KBM-7 (cell line): ENCODE data around the gene NOXRED1.

ENCODE experiments used
- DNase-seq: peaks from one replicate; pipeline ENCODE4 v3.0.0-alpha.2; 2015
- in situ Hi-C: fragments of 300-500 bp; cut with MboI; formaldehyde crosslinking; loops from 2 replicates; pipeline ENCODE4 v1.14.3; 2020; ENCODE audit warnings: low sequenced_read_pairs, low pct_unique_long_range_greater_than_20kb, mixed read lengths

NOXRED1 gene, protein sequence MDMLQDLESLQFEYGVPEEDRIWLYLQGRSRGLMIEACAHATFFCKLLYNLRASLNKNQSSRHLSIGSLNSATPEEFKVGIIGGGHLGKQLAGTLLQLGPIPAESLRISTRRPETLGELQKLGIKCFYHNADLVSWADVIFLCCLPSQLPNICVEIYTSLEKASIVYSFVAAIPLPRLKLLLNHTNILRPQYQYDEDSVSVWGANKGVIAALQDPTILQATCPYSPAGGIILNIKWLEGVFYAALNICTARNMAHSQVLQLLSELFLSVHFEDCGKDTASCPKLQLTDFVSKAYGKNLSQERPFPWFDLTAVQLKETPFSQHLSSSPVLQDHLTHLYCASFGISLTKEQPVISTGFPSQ

DNA sequence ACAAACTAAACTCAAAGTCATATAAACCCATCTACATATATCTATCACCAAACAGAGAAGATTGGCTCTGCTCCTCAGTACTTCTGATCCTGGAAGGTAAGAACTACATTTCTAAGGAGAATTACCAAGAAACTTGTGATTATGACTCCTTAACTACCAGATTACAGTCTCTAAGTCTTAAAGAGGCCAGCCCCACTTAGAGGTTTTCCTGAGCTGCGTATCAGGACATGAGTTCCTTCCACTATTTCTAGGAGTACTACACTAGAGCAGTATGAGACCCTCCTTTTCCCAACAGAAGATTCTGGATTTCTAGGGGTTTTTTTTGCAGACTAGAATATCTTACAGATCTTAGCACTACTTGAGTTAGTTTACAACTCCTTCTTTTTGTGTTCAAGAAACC lies at the start of gene NOXRED1:
Gene NOXRED1, minus strand, starts transcription at position 101 of the 400 bp plus-strand sequence. CDS start 634 bp downstream, outside the sequence.
- DNase-seq, result no peak
- in situ Hi-C loops, result no loop called here

DNA sequence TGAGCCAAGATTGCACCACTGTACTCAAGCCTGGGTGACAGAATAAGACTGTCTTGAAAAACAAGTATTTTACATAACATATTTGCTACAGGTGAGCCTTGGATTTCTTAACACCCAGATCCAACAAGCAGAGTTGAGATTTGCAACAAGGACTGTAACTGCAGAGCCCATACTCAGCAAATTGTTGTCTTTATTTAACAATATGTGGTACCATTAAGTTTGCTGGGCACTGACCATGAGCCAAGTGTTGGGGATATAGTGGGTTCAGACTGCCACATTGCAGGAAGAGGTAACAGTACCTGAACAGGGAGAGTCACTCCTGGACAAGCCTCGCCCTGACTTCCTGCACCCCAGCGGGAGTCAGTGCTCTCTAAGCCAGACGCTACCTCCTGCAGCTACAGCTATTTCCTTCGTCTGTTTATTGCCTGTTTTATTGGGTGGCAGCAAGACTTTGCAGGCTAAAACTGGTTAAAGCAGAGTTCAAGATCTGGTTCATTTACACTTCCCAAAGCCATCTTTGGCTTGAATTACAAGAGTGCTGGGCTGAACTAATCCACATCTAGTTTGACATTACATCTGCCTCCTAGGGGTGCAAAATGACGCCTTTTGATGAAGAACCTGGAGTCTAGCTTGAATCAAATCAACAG lies 47.0 kb upstream of the NOXRED1 start:
- DNase-seq, result no peak
- in situ Hi-C loops, result no loop called here

DNA sequence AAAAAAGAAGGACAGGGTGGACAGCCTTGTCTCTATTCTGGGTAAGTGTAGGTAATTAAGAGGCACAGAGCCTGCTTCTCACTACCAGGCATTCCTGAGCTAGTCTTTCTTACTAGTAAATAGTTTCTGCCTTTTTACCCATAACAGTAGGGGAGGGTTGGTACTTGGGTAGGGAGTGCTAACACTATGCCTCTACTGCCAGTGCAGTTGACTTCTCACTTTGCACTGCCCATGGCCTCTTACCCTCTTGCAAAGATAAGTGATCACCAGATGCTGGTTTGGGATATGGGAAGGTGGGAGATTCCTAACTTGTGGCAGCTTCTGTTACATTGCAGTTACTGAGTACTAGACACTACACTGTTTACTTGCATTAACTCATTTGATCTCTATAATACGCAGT lies 46.2 kb upstream of the NOXRED1 start:
- in situ Hi-C loops, result no loop called here
- DNase-seq, result no peak

DNA sequence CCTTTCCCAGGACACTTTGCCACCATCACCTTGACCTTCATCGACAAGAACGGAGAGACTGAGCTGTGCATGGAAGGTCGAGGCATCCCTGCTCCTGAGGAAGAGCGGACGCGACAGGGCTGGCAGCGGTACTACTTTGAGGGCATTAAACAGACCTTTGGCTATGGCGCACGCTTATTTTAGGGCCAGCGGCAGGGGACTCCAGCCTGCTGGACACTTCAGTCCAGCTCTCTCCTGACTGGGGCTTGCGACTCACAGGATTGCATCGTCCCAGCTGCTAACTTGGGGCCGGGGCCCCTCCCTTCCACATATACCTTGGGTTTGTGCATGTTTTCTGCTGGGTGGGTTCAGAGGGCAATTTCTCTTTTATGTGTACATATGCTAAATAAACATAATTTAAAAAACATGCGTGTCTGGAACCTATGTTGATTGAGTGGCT lies 45.8 kb upstream of the NOXRED1 start:
- DNase-seq, result no peak
- in situ Hi-C loops, result no loop called here

DNA sequence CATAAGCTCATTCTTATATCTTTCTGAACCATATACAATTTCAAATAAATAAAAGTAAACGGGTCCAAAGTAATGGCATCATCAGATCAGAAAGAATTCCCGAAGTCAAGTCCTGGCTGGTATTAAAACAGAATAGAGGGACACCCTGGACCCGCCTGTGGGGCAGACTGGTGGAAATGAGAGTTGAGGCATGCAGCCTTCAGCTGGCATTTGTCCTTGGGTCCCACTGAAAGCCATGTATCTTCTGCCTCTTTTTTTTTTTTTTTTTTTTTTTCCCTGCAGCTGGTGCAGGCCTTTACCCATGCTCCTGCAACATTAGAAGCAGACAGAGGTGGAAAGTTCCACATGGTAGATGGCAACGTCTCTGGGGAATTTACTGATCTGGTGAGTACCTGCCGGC lies 44.5 kb upstream of the NOXRED1 start:
- in situ Hi-C loops, result no loop called here
- DNase-seq, result no peak

DNA sequence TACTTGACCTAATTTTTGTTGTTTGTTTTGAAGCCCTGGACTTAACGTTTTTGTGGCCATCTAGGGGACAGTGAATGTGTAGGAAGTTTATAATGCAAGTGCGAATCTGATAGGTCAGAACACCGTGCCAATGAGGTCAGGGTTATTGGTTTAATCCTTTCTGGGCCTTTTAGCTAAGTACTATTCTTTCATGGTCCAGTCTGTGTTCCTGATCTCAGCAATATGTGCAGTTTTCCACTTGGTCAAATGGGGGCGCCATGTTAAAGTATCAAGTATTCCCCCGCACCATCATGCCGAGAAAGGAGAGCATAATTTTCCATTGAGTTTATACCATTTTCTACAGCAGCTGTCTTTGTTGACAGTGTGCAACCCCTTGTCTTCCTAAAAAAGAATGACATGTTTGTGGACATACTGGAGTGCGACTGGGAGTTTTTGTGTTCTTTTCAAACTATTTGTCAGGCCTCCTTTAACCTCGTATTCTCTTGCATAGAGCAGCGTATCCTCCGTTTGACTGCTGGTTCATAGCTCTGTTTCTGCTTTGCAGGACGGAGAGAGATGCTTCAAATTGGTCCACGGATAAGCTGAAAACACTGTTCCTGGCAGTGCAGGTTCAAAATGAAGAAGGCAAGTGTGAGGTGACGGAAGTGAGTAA lies 35.9 kb upstream of the NOXRED1 start:
- DNase-seq, result peak; percentile 83

DNA sequence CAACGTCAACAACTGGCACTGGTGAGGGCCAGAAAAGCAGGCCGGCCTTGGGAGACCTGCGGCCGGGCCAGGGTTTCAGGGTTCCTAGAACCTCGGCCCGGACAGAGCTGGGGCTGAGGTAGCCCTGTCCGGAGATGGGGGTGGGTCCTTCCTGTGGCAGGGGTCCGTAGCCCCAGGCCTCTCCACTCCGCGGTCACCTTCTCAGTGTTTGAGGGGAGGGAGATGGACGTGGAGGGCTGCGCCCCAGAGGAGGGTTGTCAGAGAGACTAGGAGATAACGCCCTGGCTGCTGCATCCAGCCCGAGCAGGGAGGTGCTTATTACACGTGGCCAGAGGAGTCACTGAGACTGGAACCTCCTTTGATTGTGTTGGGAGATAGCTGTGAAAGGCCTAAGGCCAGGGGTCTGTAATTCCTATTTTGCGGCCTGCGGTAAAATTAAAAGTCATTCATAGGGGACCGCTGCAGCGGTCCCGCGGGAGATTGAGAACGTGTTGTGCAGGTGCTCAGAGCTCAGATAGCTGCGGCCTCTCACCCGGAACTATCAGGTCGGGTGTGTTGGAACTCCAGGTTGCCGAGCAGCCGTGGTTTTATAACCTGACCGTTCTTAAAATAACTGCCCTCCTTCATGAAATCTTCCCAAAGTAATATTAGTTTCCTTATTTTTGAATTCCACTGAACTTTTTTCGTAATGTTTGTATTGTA lies 35.1 kb upstream of the NOXRED1 start:
- DNase-seq, result peak; percentile 65
- in situ Hi-C loops, result no loop called here

More for the DNA sequence above, 35.9 kb upstream of the NOXRED1 start:
- in situ Hi-C loops, result no loop called here

DNA sequence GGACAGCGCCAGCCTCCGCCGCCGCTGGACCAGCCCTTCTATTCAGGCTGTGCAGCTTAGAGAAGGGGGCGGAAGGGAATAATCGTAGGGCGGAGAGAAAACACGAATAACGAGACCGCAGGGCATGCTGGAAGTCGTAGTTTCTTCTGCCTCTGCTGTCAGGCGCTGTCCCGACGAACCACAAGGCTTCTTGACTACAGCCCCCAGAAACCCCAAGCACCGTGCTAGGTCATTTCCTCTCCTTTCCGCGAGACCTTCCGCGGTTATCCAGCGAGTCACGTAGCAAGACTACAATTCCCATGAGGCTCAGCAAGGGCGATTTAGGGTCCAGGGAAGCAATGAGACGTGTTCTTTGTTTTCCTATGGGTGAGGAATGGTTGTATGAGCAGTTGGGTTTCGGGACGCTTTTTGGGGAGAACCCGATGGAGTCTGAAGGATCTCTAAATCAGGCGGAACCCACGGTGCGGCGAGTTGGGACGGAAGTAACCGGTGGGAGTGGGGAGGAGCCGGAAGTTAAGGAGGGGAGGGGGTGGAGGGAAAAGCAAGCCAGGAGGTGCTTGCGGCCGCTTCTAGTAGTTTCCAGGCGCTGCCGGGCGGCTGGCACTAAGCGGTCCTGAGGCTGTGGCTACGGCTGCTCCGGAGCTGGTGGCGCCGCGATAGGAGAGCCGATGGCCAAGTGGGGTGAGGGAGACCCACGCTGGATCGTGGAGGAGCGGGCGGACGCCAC lies 34.4 kb upstream of the NOXRED1 start, which contains the start of the genes AHSA1 and VIPAS39:
Gene AHSA1, plus strand, starts transcription at position 572 of the 727 bp plus-strand sequence. Its CDS starts 97 bp downstream, at position 669.
Gene VIPAS39, minus strand, starts transcription at position 80 of the 727 bp plus-strand sequence. CDS start 3,499 bp downstream, outside the sequence.
- DNase-seq, result peak; percentile 99
- in situ Hi-C loops, result no loop called here

DNA sequence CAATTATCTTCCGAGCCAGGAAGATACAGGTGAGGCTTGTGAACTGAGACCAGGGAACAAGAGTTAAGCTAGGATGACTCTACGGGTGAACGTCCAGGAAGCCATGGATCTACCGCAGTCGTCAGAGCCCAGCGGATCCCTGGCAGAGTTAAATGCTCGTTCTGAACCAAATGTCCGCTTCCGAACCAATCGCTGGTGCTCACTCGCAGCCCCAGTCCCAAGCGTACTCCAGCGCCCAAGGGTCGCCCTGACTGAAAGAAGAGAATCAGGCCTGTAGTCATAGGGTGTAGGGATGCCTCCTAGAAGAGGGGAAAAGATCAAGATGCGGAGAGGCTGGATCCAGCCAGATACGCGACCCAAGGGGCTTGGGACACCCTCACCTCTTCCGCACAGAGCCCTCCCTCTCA lies 33.8 kb upstream of the NOXRED1 start:
- no peak for DNase-seq
- in situ Hi-C loops, result no loop called here

DNA sequence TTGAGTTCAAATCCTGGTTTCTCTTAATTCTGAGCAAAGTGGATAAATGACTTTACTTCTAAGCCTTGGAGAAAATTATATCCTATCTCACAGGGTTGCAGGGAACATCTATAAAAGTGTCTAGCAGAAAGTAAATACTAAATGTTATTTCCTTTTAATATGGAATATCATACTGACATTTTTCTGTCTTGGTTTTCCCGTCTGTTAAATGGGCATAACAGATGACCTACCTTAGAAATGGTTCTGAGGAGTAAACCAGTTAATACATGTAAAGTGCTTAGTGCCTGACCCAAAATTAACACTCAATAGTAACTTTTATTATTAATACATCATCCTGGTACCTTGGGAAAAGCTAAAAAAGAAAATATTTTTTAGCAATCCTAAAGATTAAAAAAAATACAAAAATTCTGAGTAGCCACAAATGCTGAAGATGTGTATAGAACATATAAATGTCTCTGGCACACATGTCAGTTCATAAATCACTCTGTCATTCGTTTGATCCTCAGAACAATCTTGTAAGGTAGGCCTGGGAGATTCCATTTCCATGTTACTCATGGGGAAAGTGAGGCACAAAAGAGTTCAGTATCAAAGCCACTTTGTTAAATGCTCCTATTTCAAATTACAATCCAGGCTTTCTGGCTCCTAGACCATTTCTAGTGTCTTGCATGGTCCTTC lies 32.8 kb upstream of the NOXRED1 start:
- no peak for DNase-seq
- in situ Hi-C loops, result no loop called here

DNA sequence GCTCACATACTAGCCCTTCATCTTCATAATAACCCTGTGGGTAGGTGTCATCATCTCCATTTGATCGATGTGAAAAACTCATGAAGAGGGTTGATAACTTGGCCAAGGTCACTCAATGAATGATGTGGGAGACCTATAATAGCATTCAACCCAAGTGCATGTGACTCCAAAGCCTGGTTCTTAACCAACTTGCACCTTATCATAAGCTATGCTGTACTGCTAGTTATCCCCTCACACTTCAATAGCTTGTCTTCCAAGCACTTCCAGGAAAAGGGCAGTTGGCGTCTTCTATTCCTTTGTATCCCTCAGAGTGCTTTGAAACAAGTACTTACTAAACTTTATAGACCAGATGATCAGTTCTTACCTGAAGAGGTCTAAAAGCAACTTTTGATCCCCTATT lies 18.9 kb upstream of the NOXRED1 start:
- DNase-seq, result no peak
- in situ Hi-C loops, result no loop called here

DNA sequence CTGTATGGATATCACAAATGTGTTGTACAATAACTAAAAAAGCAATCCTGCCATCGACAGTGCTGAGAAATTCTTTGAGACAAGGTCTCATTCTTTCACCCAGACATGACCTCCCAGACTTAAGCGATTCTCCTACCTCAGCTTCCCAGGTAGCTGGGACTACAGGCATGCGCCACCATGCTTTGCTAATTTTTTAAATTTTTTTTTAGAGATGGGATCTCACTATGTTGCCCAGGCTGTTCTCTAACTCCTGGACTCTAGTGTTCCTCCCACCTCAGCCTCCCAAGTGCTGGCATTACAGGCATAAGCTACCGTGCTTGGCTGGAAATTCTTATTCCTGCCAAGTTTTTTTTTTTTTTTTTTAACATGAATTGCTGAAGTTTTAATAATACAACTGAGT lies 16.5 kb upstream of the NOXRED1 start:
- in situ Hi-C loops, result no loop called here
- no peak for DNase-seq

DNA sequence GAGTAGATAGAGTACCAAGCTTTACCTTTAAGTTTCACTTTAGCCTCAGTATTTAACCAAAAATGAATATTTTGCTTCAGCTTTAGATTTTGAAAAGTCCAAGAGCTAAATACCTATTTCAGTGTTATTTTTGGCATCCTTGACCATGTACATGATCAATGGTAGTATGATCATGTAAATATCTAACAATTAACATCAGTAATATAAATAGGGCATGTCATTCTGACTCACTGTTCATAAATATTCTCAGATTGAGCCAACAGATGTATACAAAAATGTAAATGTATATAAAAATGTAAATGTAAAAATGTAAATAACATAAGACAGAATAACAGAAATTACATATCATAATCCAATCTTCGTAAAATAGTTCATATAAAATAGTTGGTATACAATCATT lies 15.3 kb upstream of the NOXRED1 start:
- in situ Hi-C loops, result no loop called here
- DNase-seq, result no peak

DNA sequence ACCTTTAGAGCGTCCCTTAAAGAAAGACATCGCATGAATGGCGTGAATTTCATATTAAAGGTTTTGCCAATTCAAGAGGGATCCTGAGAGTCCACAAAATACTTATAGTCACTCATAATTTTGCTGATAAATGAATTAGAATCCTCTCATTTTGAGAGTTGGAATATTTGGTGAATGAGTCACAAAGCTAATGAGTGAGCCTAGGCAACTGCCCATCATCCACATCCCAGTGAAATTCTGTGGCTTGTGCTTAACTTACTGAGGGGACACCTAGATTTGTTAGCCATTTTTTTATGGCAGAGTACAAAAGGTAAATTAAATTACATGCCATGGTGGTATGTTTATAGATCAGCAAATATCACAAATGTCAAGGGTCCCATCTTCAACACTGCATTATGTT lies 12.7 kb upstream of the NOXRED1 start:
- no peak for DNase-seq
- in situ Hi-C loops, result no loop called here

DNA sequence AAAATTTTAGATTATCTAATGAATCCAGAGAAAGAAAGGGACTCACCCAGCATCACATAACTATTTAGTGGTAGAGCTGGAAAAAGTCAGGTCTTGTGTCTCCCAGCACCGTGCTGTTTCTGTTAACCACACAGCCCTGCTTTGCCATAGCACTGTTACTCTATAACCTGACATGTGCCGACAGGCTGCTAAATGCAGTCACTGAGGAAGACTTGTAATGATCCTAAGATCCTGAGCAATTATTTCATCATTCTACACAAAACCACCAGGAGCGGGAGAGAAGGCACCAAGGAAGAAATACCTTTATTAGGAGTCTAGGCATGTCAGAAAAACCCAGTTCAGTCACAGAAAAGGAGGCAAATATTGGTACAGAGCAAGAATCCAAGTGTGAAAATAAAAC lies 3.1 kb upstream of the NOXRED1 start:
- in situ Hi-C loops, result no loop called here

DNA sequence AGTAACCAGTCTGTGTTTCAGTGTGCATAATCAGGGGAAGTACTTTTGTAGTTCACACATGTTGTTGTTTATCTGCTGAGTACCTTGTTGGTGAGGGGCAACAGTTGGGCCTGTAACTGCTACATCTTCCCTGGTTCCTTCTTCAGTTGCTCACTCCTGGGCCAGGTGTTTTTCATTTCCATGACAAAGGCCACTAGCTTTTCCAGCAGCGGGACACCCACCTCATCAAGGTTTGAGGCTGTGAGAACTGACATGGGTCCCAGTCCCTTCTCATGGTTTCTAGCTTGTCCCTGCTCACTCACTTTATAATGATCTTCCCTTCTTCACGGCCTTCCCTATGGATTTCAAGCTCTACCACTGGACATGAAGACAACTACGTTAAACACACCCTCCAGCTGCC lies 1.5 kb upstream of the NOXRED1 start:
- in situ Hi-C loops, result no loop called here
- DNase-seq, result no peak

More for the DNA sequence above, 3.1 kb upstream of the NOXRED1 start:
- no peak for DNase-seq

DNA sequence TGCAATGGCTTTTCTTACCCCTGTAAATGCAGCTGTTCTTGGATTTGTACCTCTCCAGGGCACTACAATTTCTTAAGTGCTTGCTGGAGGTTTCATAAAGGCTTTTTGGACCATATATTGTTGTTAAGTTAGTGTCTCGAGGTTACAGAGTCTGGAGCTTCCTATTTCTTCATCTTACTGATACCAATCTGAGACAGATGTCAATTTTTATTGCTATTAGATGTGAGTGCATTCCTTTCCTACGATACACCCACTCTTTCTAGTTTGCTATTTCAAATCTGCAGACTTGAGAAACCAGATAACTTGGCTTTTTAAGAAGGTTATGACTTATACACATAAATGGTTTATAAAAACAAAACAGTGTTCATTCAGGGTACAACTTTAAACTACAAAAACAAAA lies 2.1 kb downstream of the NOXRED1 start:
- DNase-seq, result no peak

DNA sequence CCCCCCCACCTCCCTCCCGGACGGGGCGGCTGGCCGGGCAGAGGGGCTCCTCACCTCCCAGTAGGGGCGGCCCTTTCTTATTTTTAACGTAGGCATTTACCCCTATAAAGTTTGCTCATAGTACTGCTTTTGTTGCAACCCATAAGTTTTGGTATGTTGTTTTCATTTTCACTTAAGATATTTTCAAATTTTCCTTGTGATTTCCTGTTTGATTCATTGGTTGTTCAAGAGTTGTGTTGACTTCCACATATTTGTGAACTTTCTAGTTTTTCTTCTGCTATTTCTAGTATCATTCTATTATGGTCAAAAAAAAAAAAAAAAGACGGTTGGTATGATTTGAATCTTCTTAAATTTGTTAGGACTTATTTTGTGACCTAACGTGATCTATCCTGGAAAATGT lies 6.5 kb downstream of the NOXRED1 start:
- DNase-seq, result no peak
- in situ Hi-C loops, result no loop called here

More for the DNA sequence above, 2.1 kb downstream of the NOXRED1 start:
- in situ Hi-C loops, result no loop called here
